ENCODE results near the gene RAB40A.

DNA sequence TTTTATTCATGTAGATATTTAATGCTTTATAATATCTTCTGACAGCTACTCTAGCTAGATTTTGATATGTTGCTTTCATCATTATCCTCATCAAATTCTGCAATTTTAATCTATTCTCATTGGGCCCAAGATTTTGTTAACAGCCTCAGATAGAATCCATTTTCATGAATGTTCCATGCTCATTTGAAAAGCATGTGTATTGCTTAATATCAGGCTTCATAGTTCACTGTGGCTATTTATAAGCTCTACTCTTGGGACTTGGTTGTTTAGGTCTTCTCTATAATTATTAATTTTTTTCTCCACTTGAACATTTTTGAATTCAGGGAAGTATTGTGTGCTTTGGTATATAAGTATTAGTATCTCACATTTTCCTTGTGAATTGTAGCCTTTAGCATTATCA, 41.8 kb downstream of the RAB40A start:
- TF ChIP-seq, protein P1, sequence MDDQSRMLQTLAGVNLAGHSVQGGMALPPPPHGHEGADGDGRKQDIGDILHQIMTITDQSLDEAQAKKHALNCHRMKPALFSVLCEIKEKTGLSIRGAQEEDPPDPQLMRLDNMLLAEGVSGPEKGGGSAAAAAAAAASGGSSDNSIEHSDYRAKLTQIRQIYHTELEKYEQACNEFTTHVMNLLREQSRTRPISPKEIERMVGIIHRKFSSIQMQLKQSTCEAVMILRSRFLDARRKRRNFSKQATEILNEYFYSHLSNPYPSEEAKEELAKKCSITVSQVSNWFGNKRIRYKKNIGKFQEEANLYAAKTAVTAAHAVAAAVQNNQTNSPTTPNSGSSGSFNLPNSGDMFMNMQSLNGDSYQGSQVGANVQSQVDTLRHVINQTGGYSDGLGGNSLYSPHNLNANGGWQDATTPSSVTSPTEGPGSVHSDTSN (CRISPR knock-in tag; IDR thresholded peaks at IDR 0.05) = no peak
- TF ChIP-seq, protein P2, sequence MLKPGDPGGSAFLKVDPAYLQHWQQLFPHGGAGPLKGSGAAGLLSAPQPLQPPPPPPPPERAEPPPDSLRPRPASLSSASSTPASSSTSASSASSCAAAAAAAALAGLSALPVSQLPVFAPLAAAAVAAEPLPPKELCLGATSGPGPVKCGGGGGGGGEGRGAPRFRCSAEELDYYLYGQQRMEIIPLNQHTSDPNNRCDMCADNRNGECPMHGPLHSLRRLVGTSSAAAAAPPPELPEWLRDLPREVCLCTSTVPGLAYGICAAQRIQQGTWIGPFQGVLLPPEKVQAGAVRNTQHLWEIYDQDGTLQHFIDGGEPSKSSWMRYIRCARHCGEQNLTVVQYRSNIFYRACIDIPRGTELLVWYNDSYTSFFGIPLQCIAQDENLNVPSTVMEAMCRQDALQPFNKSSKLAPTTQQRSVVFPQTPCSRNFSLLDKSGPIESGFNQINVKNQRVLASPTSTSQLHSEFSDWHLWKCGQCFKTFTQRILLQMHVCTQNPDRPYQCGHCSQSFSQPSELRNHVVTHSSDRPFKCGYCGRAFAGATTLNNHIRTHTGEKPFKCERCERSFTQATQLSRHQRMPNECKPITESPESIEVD (tag by site-specific recombination; IDR thresholded peaks at IDR 0.05) = no peak
- TF ChIP-seq ZNF19 (tag by site-specific recombination; IDR thresholded peaks at IDR 0.05; ENCODE audit: low read depth) (no peak), ZNF292 (tag by site-specific recombination; IDR thresholded peaks at IDR 0.05; ENCODE audit: borderline replicate concordance, low read depth) (no peak), ZNF530 (tag by site-specific recombination; IDR thresholded peaks at IDR 0.05; ENCODE audit: low read depth) (no peak), KLF9 (tag by site-specific recombination; IDR thresholded peaks at IDR 0.05; ENCODE audit: low read depth) (no peak)
- TF ChIP-seq, protein P3, sequence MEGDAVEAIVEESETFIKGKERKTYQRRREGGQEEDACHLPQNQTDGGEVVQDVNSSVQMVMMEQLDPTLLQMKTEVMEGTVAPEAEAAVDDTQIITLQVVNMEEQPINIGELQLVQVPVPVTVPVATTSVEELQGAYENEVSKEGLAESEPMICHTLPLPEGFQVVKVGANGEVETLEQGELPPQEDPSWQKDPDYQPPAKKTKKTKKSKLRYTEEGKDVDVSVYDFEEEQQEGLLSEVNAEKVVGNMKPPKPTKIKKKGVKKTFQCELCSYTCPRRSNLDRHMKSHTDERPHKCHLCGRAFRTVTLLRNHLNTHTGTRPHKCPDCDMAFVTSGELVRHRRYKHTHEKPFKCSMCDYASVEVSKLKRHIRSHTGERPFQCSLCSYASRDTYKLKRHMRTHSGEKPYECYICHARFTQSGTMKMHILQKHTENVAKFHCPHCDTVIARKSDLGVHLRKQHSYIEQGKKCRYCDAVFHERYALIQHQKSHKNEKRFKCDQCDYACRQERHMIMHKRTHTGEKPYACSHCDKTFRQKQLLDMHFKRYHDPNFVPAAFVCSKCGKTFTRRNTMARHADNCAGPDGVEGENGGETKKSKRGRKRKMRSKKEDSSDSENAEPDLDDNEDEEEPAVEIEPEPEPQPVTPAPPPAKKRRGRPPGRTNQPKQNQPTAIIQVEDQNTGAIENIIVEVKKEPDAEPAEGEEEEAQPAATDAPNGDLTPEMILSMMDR (tag by site-specific recombination; IDR thresholded peaks at IDR 0.05) = no peak
- TF ChIP-seq, protein P4, sequence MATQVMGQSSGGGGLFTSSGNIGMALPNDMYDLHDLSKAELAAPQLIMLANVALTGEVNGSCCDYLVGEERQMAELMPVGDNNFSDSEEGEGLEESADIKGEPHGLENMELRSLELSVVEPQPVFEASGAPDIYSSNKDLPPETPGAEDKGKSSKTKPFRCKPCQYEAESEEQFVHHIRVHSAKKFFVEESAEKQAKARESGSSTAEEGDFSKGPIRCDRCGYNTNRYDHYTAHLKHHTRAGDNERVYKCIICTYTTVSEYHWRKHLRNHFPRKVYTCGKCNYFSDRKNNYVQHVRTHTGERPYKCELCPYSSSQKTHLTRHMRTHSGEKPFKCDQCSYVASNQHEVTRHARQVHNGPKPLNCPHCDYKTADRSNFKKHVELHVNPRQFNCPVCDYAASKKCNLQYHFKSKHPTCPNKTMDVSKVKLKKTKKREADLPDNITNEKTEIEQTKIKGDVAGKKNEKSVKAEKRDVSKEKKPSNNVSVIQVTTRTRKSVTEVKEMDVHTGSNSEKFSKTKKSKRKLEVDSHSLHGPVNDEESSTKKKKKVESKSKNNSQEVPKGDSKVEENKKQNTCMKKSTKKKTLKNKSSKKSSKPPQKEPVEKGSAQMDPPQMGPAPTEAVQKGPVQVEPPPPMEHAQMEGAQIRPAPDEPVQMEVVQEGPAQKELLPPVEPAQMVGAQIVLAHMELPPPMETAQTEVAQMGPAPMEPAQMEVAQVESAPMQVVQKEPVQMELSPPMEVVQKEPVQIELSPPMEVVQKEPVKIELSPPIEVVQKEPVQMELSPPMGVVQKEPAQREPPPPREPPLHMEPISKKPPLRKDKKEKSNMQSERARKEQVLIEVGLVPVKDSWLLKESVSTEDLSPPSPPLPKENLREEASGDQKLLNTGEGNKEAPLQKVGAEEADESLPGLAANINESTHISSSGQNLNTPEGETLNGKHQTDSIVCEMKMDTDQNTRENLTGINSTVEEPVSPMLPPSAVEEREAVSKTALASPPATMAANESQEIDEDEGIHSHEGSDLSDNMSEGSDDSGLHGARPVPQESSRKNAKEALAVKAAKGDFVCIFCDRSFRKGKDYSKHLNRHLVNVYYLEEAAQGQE (tag by site-specific recombination; IDR thresholded peaks at IDR 0.05) = no peak
- TF ChIP-seq, protein P5, sequence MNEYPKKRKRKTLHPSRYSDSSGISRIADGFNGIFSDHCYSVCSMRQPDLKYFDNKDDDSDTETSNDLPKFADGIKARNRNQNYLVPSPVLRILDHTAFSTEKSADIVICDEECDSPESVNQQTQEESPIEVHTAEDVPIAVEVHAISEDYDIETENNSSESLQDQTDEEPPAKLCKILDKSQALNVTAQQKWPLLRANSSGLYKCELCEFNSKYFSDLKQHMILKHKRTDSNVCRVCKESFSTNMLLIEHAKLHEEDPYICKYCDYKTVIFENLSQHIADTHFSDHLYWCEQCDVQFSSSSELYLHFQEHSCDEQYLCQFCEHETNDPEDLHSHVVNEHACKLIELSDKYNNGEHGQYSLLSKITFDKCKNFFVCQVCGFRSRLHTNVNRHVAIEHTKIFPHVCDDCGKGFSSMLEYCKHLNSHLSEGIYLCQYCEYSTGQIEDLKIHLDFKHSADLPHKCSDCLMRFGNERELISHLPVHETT (tag by site-specific recombination; IDR thresholded peaks at IDR 0.05) = no peak
